H1 (cell line): ENCODE results near the gene CPXM1.

Experiments
- CBX8 ChIP-seq: fragments of 300-800, 300-1000 bp; sonication (generic); IDR thresholded peaks from 2 replicates; pipeline ENCODE4 v1.7.1; 2016; ENCODE audit warnings: low read depth, low read length, borderline replicate concordance
- CTBP2 ChIP-seq: IDR thresholded peaks from 2 replicates; pipeline ENCODE4 v1.7.0; 2011; ENCODE audit warnings: borderline replicate concordance, mild to moderate bottlenecking, moderate library complexity, mixed read lengths, low read length; ENCODE audit not compliant: insufficient read depth, insufficient read length
- CTCF ChIP-seq, 3 experiments: IDR thresholded peaks; 1 replicate in 2 of 3; 2 replicates in 1 of 3; pipeline versions ENCODE4 v1.5.1 to v1.6.1; 2011; ENCODE audit warnings: low read length in 3 of 3, mild to moderate bottlenecking in 3 of 3, inconsistent platforms in 2 of 3, low read depth in 1 of 3, moderate library complexity in 1 of 3; ENCODE audit not compliant: insufficient read depth in 1 of 3; ENCODE audit errors: control extremely low read depth in 1 of 3
- EP300 ChIP-seq, 2 experiments: IDR thresholded peaks; 1 replicate in 1 of 2; 2 replicates in 1 of 2; pipeline ENCODE4 v1.6.1; 2011 to 2012; ENCODE audit warnings: low read depth in 2 of 2, low read length in 2 of 2, mild to moderate bottlenecking in 2 of 2, borderline replicate concordance in 1 of 2, inconsistent platforms in 1 of 2, moderate library complexity in 1 of 2
- KDM4A ChIP-seq: IDR thresholded peaks from one replicate; pipeline ENCODE4 v1.7.1; 2012; ENCODE audit warnings: low read depth, mild to moderate bottlenecking, moderate library complexity, low read length, inconsistent platforms; ENCODE audit not compliant: severe bottlenecking
- SIN3A ChIP-seq, 2 experiments: IDR thresholded peaks in 1 of 2; conservative IDR thresholded peaks in 1 of 2; 2 replicates each; pipeline ENCODE4 v1.6.1; 2011 to 2012; ENCODE audit warnings: low read length in 2 of 2, improper control_type of control experiment in 1 of 2, low read depth in 1 of 2, mild to moderate bottlenecking in 1 of 2
- TCF12 ChIP-seq: IDR thresholded peaks from 2 replicates; pipeline ENCODE4 v1.6.1; 2011; ENCODE audit warnings: low read depth, mild to moderate bottlenecking, low read length
- YY1 ChIP-seq: IDR thresholded peaks from 2 replicates; pipeline ENCODE4 v1.6.1; 2011; ENCODE audit warnings: low read depth, mild to moderate bottlenecking, low read length

- TF ChIP-seq YY1, result no peak
- no peak for TF ChIP-seq TCF12
- no peak for TF ChIP-seq CTCF (IDR thresholded peaks at IDR 0.05; ENCODE audit: control extremely low read depth in 1 of 3, insufficient read depth in 1 of 3, low read depth in 1 of 3, low read length in 3 of 3)
- TF ChIP-seq CBX8, result no peak
- no peak for TF ChIP-seq SIN3A (conservative IDR thresholded peaks at IDR 0.05 in 1 of 2, IDR thresholded peaks at IDR 0.05 in 1 of 2; ENCODE audit: low read depth in 1 of 2, low read length in 2 of 2)
- no peak for TF ChIP-seq CTBP2
- TF ChIP-seq EP300 (IDR thresholded peaks at IDR 0.05; ENCODE audit: borderline replicate concordance in 1 of 2, low read depth in 2 of 2, low read length in 2 of 2), result no peak
- no peak for TF ChIP-seq KDM4A
These were observed 43.4 kb downstream of the CPXM1 start for GRCh38 chr20:2757001-2757400.
